ENCODE results near the gene DMD. TPM values are rescaled to one million over a fixed set of nuclear protein-coding genes. Genes with fewer than 3 reads are reported as not detected.

DMD gene
- polyA plus RNA-seq, 1 donor from 2014 or later = 21.6 TPM

DNA sequence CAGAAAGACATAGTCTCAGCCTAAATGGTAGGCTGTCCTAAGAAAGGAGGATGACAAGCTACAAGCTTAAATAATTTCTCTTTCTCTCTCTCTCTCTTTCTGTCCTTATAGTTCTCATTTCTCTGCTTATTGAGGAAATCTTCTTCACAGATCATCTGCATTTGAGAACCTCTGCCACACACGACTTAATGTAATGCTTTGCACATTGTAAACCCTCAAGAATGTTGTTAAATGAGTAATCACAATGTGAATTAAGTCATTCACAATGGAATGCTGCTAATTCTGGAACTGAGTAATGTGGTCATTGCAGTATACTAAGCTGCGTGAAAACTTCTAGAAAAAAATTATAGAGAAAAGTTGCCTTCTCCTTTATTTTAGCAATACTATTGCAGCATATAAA lies 1630.6 kb downstream of the DMD start:
- Histone ChIP-seq H3K4me3 (ENCODE audit: low read length) (no peak overlapping the region), H3K27me3 (ENCODE audit: insufficient read depth, low read depth, low read length) (no peaks in the 10 kb centered on the region), H3K9me2 (ENCODE audit: insufficient read depth, low read length) (no peaks in the 10 kb centered on the region), H3K4me2 (ENCODE audit: low read length) (no peak overlapping the region), H3K27ac (ENCODE audit: low read length) (no peak overlapping the region), H3F3A (ENCODE audit: insufficient read depth, low read length, poor library complexity, severe bottlenecking) (no peaks in the 10 kb centered on the region), H2AFZ (ENCODE audit: low read depth, low read length) (no peak overlapping the region), H3K79me2 (replicated peaks; ENCODE audit: insufficient read depth, low read length) (no peaks in the 10 kb centered on the region), H3K9ac (ENCODE audit: low read length) (no peak overlapping the region), H4K20me1 (ENCODE audit: insufficient read depth) (no peaks in the 10 kb centered on the region), H3K36me3 (ENCODE audit: insufficient read depth, low read length) (no peaks in the 10 kb centered on the region), H3K9me3 (ENCODE audit: low read length) (no peaks in the 10 kb centered on the region)
- no peak for TF ChIP-seq SMC3 (conservative IDR thresholded peaks at IDR 0.05; ENCODE audit: poor library complexity)
- no peak for TF ChIP-seq POLR2AphosphoS5 (IDR thresholded peaks at IDR 0.05)
- TF ChIP-seq, protein P1, sequence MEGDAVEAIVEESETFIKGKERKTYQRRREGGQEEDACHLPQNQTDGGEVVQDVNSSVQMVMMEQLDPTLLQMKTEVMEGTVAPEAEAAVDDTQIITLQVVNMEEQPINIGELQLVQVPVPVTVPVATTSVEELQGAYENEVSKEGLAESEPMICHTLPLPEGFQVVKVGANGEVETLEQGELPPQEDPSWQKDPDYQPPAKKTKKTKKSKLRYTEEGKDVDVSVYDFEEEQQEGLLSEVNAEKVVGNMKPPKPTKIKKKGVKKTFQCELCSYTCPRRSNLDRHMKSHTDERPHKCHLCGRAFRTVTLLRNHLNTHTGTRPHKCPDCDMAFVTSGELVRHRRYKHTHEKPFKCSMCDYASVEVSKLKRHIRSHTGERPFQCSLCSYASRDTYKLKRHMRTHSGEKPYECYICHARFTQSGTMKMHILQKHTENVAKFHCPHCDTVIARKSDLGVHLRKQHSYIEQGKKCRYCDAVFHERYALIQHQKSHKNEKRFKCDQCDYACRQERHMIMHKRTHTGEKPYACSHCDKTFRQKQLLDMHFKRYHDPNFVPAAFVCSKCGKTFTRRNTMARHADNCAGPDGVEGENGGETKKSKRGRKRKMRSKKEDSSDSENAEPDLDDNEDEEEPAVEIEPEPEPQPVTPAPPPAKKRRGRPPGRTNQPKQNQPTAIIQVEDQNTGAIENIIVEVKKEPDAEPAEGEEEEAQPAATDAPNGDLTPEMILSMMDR (IDR thresholded peaks at IDR 0.05; ENCODE audit: poor library complexity, severe bottlenecking) = no peak
- TF ChIP-seq, protein P2, sequence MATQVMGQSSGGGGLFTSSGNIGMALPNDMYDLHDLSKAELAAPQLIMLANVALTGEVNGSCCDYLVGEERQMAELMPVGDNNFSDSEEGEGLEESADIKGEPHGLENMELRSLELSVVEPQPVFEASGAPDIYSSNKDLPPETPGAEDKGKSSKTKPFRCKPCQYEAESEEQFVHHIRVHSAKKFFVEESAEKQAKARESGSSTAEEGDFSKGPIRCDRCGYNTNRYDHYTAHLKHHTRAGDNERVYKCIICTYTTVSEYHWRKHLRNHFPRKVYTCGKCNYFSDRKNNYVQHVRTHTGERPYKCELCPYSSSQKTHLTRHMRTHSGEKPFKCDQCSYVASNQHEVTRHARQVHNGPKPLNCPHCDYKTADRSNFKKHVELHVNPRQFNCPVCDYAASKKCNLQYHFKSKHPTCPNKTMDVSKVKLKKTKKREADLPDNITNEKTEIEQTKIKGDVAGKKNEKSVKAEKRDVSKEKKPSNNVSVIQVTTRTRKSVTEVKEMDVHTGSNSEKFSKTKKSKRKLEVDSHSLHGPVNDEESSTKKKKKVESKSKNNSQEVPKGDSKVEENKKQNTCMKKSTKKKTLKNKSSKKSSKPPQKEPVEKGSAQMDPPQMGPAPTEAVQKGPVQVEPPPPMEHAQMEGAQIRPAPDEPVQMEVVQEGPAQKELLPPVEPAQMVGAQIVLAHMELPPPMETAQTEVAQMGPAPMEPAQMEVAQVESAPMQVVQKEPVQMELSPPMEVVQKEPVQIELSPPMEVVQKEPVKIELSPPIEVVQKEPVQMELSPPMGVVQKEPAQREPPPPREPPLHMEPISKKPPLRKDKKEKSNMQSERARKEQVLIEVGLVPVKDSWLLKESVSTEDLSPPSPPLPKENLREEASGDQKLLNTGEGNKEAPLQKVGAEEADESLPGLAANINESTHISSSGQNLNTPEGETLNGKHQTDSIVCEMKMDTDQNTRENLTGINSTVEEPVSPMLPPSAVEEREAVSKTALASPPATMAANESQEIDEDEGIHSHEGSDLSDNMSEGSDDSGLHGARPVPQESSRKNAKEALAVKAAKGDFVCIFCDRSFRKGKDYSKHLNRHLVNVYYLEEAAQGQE (IDR thresholded peaks at IDR 0.05; ENCODE audit: borderline replicate concordance) = no peak
- no peak for TF ChIP-seq EZH2 (IDR thresholded peaks at IDR 0.05; ENCODE audit: borderline replicate concordance, insufficient read depth, low read length, poor library complexity, severe bottlenecking)
- no peak for TF ChIP-seq MXI1 (conservative IDR thresholded peaks at IDR 0.05; ENCODE audit: poor library complexity, severe bottlenecking)
- no peak for TF ChIP-seq TAF1 (IDR thresholded peaks at IDR 0.05; ENCODE audit: low read depth)
- no peak for TF ChIP-seq RAD21 (conservative IDR thresholded peaks at IDR 0.05)
- TF ChIP-seq EP300 (conservative IDR thresholded peaks at IDR 0.05; ENCODE audit: poor library complexity, severe bottlenecking) = no peak

DNA sequence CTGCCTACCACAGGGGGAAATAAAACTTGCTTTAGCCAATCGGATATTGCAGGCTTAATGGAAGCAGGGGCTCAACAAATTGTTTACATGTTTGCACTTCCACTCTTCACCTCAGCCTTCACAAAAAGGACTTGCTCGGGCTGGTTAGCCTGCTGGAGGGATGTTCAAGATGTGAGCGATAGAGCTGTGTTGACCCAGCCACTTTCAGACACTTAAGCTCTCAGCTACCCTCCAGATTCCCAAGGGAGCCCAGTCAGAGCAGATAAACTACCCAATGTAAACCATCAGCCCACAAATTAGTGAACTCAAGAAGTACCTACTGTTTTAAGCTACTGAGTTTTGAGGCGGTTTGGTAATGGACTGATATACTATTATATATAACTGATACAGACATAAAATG lies 1631.1 kb downstream of the DMD start:
- Histone ChIP-seq H3K4me2 (ENCODE audit: low read length) (no peak overlapping the region), H3K27me3 (ENCODE audit: insufficient read depth, low read depth, low read length) (no peaks in the 10 kb centered on the region), H2AFZ (ENCODE audit: low read depth, low read length) (no peak overlapping the region), H3K9ac (ENCODE audit: low read length) (no peak overlapping the region), H3F3A (ENCODE audit: insufficient read depth, low read length, poor library complexity, severe bottlenecking) (no peaks in the 10 kb centered on the region), H3K36me3 (ENCODE audit: insufficient read depth, low read length) (no peaks in the 10 kb centered on the region), H4K20me1 (ENCODE audit: insufficient read depth) (no peaks in the 10 kb centered on the region), H3K9me3 (ENCODE audit: low read length) (no peaks in the 10 kb centered on the region), H3K4me3 (ENCODE audit: low read length) (no peak overlapping the region), H3K79me2 (replicated peaks; ENCODE audit: insufficient read depth, low read length) (no peaks in the 10 kb centered on the region), H3K9me2 (ENCODE audit: insufficient read depth, low read length) (no peaks in the 10 kb centered on the region), H3K27ac (ENCODE audit: low read length) (no peak overlapping the region)
- TF ChIP-seq EP300 (conservative IDR thresholded peaks at IDR 0.05; ENCODE audit: poor library complexity, severe bottlenecking) (no peak), TAF1 (IDR thresholded peaks at IDR 0.05; ENCODE audit: low read depth) (no peak), MXI1 (conservative IDR thresholded peaks at IDR 0.05; ENCODE audit: poor library complexity, severe bottlenecking) (no peak), POLR2AphosphoS5 (IDR thresholded peaks at IDR 0.05) (no peak), SMC3 (conservative IDR thresholded peaks at IDR 0.05; ENCODE audit: poor library complexity) (no peak), RAD21 (conservative IDR thresholded peaks at IDR 0.05) (no peak), EZH2 (IDR thresholded peaks at IDR 0.05; ENCODE audit: borderline replicate concordance, insufficient read depth, low read length, poor library complexity, severe bottlenecking) (no peak)
- TF ChIP-seq, protein P2 (IDR thresholded peaks at IDR 0.05; ENCODE audit: borderline replicate concordance) = no peak
- TF ChIP-seq, protein P1 (IDR thresholded peaks at IDR 0.05; ENCODE audit: poor library complexity, severe bottlenecking) = no peak
